CD4-positive, alpha-beta T cell (primary cell): Measurements from ENCODE around the gene PEAK3. TPM values are rescaled to one million over a fixed set of nuclear protein-coding genes. Genes with fewer than 3 reads are reported as not detected.

ENCODE experiments used
- ATAC-seq: fragments of 200-7000 bp; cut with Tn5 transposase; one replicate; pipeline ENCODE4 v1.10.0; 2022; ENCODE audit warnings: mild to moderate bottlenecking; ENCODE audit not compliant: poor library complexity
- CTCF ChIA-PET: fragments of 350-600 bp; sonication (Branson Sonifier 250); formaldehyde crosslinking; loops from one replicate; lab custom pipeline; 2021; ENCODE audit warnings: antibody characterized with exemption, inconsistent platforms; lab: Charles Lee
- POLR2A ChIA-PET: fragments of 350-600 bp; sonication (Branson Sonifier 250); formaldehyde crosslinking; loops from one replicate; lab custom pipeline; 2021; ENCODE audit warnings: antibody characterized with exemption, inconsistent platforms; lab: Charles Lee
- DNase-seq, 14 experiments: peaks; one replicate each; pipeline ENCODE4 v3.0.0-alpha.2; 2013 to 2020; ENCODE audit warnings: mixed read lengths in 2 of 14
- H3K27ac ChIP-seq, 2 donors: one replicate each; pipeline versions ENCODE4 v1.5.1 to v1.7.0; 2013; ENCODE audit warnings: low read length in 2 of 2, low read depth in 1 of 2, mild to moderate bottlenecking in 1 of 2
- H3K27me3 ChIP-seq, 2 experiments: 1 replicate in 1 of 2; 2 replicates in 1 of 2; pipeline versions ENCODE4 v1.6.1 to v1.7.0; 2013; ENCODE audit warnings: low read length in 2 of 2, control low read depth in 1 of 2, mild to moderate bottlenecking in 1 of 2, moderate library complexity in 1 of 2; ENCODE audit not compliant: insufficient read depth in 2 of 2, control insufficient read depth in 1 of 2
- H3K36me3 ChIP-seq: one replicate; pipeline ENCODE4 v1.6.1; 2013; ENCODE audit warnings: low read length, control low read depth; ENCODE audit not compliant: insufficient read depth
- H3K4me1 ChIP-seq: one replicate; pipeline ENCODE4 v1.6.1; 2013; ENCODE audit warnings: low read length, control low read depth; ENCODE audit not compliant: insufficient read depth
- H3K4me3 ChIP-seq: one replicate; pipeline ENCODE4 v1.5.1; 2013; ENCODE audit warnings: mild to moderate bottlenecking, low read length, moderate library complexity
- H3K9me3 ChIP-seq, 2 experiments: 1 replicate in 1 of 2; 2 replicates in 1 of 2; pipeline versions ENCODE4 v1.6.1 to v1.7.0; 2013; ENCODE audit warnings: low read length in 2 of 2, mild to moderate bottlenecking in 2 of 2, control low read depth in 1 of 2, moderate library complexity in 1 of 2; ENCODE audit not compliant: control insufficient read depth in 1 of 2, insufficient read depth in 1 of 2
- H3K27ac Mint-ChIP-seq: one replicate; pipeline ENCODE4 v1.8.0; 2020; ENCODE audit warnings: mixed read lengths
- H3K27me3 Mint-ChIP-seq: one replicate; pipeline ENCODE4 v1.8.0; 2021; ENCODE audit warnings: mixed read lengths
- H3K36me3 Mint-ChIP-seq: one replicate; pipeline ENCODE4 v1.8.0; 2021; ENCODE audit warnings: low read depth, mixed read lengths
- H3K4me1 Mint-ChIP-seq: one replicate; pipeline ENCODE4 v1.8.0; 2021; ENCODE audit warnings: low read depth, mixed read lengths
- H3K4me3 Mint-ChIP-seq: one replicate; pipeline ENCODE4 v1.8.0; 2020; ENCODE audit warnings: mild to moderate bottlenecking, mixed read lengths
- H3K9me3 Mint-ChIP-seq: one replicate; pipeline ENCODE4 v1.8.0; 2020; ENCODE audit warnings: mixed read lengths
- CTCF ChIP-seq: fragments of 200-600 bp; IDR thresholded peaks from one replicate; pipeline ENCODE4 v1.8.0; 2022; ENCODE audit warnings: antibody characterized with exemption, mild to moderate bottlenecking
- intact Hi-C, 2 experiments: fragments of 100-400 bp; cut with DNase I in 1 of 2; cut with micrococcal nuclease in 1 of 2; formaldehyde crosslinking; loops; one replicate each; pipeline versions ENCODE4 v1.15.1 to v1.9.0; 2023 to 2025; cut with DNase I, micrococcal nuclease
- total RNA-seq, 174 experiments: library from RNA in 2 of 174; stranded (reverse) in 2 of 174; gene quantifications; one replicate each; pipeline ENCODE4 v1.2.3 and lab custom pipeline; 2021 to 2026

Gene PEAK3
- total RNA-seq, 2 experiments from 2014 or later = not detected

- Mint-ChIP-seq H3K4me3 (no peak overlapping the region), H3K27me3 (no peaks in the 10 kb centered on the region), H3K4me1 (peaks cover 15% of the 10 kb centered on the region), H3K27ac (no peak overlapping the region), H3K9me3 (no peaks in the 10 kb centered on the region), H3K36me3 (peaks cover 4% of the 10 kb centered on the region)
- DNase-seq (peak in 1 of 14 experiments; percentile 31), ATAC-seq (no peak)
- Histone ChIP-seq H3K36me3 (peaks cover 6% of the 10 kb centered on the region), H3K4me3 (no peak overlapping the region), H3K4me1 (peaks cover 25% of the 10 kb centered on the region), H3K27me3 (no peaks in the 10 kb centered on the region), H3K27ac (no peak overlapping the region), H3K9me3 (no peaks in the 10 kb centered on the region)
- no peak for TF ChIP-seq CTCF
- ChIA-PET POLR2A (interaction anchor here (1.2 to 1.4 kb wide), 2 partner anchors 8 to 23 kb away, joined by 3 to 4 read pairs; no protein-coding TSS in a partner anchor), CTCF (no interaction called here)
- intact Hi-C loops = no loop called here
These were observed 1.2 kb downstream of the PEAK3 start for GRCh38 chr19:2280633-2281264.

GRCh38 chr19:2278459-2279158, 3.4 kb downstream of the PEAK3 start:
- no peak overlapping the region for H3K4me3 Mint-ChIP-seq
- CTCF ChIA-PET = no interaction called here
- Histone ChIP-seq H3K36me3 (peaks cover 8% of the 10 kb centered on the region), H3K27ac (no peak overlapping the region), H3K27me3 (no peaks in the 10 kb centered on the region), H3K4me1 (peaks cover 45% of the 10 kb centered on the region), H3K4me3 (no peak overlapping the region), H3K9me3 (no peaks in the 10 kb centered on the region)
- H3K9me3 Mint-ChIP-seq = no peaks in the 10 kb centered on the region
- intact Hi-C loops = loop anchor here in 1 of 2 experiments (5.0 to 10.0 kb wide), 2 partner anchors 39 to 336 kb away; no protein-coding TSS in a partner anchor
- TF ChIP-seq CTCF = no peak
- H3K27ac Mint-ChIP-seq = peak overlapping the region; percentile 47
- no peak for ATAC-seq
- POLR2A ChIA-PET = interaction anchor here (0.7 to 1.9 kb wide), 4 partner anchors 11 to 39 kb away, joined by 3 to 10 read pairs (median 4); no protein-coding TSS in a partner anchor
- peak in 1 of 14 experiments; percentile 39 for DNase-seq
- no peaks in the 10 kb centered on the region for H3K27me3 Mint-ChIP-seq
- H3K4me1 Mint-ChIP-seq = peaks cover 30% of the 10 kb centered on the region
- peaks cover 18% of the 10 kb centered on the region for H3K36me3 Mint-ChIP-seq

GRCh38 chr19:2277138-2277537, 4.8 kb downstream of the PEAK3 start:
- peaks cover 33% of the 10 kb centered on the region for H3K36me3 Mint-ChIP-seq
- no peaks in the 10 kb centered on the region for H3K9me3 Mint-ChIP-seq
- H3K4me1 ChIP-seq = peaks cover 50% of the 10 kb centered on the region
- no peak overlapping the region for H3K27ac ChIP-seq
- H3K27me3 Mint-ChIP-seq = no peaks in the 10 kb centered on the region
- H3K27me3 ChIP-seq = peaks cover 0 to 4% of the 10 kb centered on the region in 2 experiments
- CTCF ChIA-PET = no interaction called here
- H3K4me3 ChIP-seq = no peak overlapping the region
- POLR2A ChIA-PET = interaction anchor here (1.9 to 11.5 kb wide), 3 partner anchors 11 to 38 kb away, joined by 6 to 195 read pairs (median 6); partner anchors contain the start of gene JSRP1
- ATAC-seq = no peak
- no peak overlapping the region for H3K4me3 Mint-ChIP-seq
- peaks cover 0 to 6% of the 10 kb centered on the region in 2 experiments for H3K9me3 ChIP-seq
- intact Hi-C loops = loop anchor here in 1 of 2 experiments (5.0 to 10.0 kb wide), 2 partner anchors 40 to 338 kb away; no protein-coding TSS in a partner anchor
- H3K4me1 Mint-ChIP-seq = peaks cover 31% of the 10 kb centered on the region
- TF ChIP-seq CTCF = no peak
- peaks cover 23% of the 10 kb centered on the region for H3K36me3 ChIP-seq
- peak overlapping the region; percentile 15 for H3K27ac Mint-ChIP-seq
- peak in 1 of 14 experiments; percentile 36 for DNase-seq
